GM04504 (cell line): ENCODE measurements around the gene HHAT.

Source experiments
- DNase-seq: peaks from one replicate; pipeline ENCODE4 v3.0.0-alpha.2; 2012; ENCODE audit warnings: low read depth

Gene HHAT

DNA sequence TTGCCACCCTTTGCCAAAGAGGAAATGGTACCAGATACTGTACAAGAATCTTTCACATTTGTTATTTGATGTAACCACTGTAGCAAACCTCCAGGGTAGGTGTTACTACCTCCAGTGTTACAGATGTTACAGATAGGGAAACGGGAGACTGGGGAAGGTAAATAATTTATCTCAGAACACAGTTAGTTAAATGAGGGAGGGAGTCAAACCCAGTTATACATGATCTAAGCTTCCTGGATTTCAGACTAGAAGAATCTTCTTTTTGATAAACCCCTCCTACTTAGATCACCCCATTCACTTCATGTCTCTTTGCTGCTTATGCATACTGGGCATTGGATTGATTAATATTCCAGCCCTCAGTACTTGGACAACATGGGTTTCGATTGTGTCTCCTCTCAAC, 276.4 kb downstream of the HHAT start:
- no peak for DNase-seq

DNA sequence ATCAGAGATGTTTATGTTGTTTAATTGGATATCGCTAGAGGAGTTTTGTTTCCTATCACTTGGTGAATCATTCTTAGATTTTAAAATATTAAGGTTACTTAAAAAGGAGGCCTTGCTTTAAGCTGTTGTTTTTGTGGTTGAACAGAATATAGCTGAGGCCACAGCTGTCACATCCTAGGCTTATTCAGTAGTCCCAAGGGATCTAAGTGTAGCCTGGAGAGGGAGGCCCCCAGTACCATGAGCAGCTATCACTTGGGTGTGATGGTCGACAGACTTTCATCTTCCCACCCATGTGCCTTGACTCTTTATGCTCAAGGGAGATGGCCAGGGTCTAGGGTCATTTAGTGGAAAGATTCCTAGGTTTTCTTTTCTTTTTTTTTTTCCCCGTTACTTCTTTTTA, 278.7 kb downstream of the HHAT start:
- DNase-seq: no peak

GRCh38 chr1:210608767-210609166, 280.1 kb downstream of the HHAT start:
- DNase-seq: no peak

DNA sequence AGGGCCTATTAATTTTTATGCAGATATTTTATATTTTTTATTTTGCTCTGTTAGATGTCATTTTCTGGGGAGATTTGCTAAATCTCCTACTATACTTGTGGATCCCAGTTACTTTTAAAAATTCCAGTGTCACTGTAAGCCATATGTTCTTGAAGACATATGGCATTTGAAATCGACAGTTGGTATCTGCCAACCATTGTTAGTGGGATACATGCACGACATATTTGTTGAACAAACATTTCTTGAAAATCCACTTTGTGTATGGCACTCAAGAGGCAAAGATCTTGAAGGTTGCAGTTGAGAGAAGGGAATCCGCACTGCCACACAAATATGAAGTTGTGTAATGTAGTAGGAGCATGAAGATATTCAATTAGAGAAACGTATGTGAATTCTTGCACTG, 287.7 kb downstream of the HHAT start:
- DNase-seq: no peak

DNA sequence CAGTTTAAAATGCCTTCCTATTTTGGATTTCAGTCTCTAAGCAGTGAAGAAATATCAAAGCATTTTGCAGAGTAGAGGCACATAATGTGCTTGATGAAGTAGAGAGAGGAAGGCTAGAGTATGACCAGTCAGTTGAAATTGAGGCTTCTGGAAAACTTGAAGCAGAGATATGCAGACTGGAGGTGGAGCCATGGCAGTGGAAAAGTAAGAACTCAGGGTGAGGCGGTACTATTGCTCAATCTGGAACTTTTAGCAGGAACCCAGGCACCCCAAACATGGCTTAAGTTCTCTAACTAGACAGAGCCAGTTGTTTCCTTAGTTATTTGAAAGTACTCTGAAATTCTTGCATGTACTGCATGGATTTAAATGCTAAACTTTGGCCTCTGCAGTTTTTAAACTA, 288.6 kb downstream of the HHAT start:
- no peak for DNase-seq

DNA sequence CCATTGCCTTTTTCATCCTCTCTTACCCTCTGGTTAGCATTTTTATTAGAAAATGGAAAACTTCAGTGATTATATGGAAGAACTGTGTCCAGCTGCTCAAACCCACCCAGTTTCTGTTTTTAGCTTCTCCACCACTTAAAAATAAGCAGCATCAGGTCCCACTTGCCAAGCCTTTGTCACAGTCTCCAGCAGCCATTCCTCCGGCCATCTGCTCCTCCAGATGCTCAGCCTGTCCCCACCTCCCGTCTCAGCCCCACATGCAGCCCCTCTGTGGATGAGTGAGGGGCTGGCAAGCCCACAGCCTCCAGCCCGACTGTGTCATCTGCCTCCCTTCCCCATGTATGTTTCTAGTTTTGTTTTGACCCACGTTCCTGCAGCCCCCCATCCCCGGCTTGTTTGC, 289.7 kb downstream of the HHAT start:
- no peak for DNase-seq

DNA sequence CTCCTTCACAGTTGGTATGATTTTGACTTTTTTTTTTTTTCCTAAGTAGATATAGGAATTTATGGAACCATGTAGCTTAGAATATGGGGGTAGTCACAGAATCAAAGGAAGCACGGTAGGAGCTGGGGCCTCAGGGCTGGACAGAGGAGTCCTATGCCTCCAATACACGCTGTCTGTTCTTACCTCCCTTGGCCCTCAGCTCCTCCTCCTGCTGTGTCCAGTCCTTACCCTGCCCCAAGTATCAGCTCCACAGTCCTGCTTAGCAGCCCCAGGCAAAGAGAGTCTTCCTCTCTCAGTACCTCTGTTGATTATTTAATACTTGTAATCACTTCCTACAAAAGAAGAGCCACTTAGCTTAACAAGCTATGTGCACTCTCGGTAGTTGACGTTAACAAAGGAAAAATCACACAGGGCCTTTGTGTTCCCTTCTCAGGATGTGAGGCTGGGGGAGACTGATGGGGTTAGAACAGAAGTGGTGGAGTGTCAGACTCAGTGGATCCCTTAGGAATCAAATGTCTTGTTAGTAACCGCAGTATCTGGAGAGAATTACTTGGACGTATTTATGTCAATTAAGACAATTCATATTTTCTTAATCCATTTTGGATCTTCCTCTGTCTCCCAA, 292.3 kb downstream of the HHAT start:
- no peak for DNase-seq

- no peak for DNase-seq
Measured at GRCh38 chr1:210621712-210622111, 293.0 kb downstream of the HHAT start.

DNA sequence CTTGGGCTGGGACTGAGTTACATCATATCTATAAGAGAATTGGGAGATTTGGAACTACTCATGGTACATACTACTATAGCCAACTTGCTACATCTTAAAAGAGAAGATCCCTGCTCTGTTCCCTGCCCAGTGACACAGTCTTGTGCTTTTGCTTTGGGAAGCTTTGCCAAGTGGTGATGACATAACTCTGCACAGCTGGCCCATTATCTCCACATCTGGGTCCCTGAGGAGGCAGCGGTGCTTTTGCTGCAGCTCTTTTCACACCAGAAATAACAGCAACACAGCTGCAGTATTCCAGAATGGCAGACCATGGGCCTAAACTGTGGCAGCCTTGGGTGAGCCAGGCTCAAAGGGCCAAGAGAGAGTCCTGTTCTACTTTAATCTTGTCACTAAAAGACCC, 296.0 kb downstream of the HHAT start:
- DNase-seq: no peak

DNA sequence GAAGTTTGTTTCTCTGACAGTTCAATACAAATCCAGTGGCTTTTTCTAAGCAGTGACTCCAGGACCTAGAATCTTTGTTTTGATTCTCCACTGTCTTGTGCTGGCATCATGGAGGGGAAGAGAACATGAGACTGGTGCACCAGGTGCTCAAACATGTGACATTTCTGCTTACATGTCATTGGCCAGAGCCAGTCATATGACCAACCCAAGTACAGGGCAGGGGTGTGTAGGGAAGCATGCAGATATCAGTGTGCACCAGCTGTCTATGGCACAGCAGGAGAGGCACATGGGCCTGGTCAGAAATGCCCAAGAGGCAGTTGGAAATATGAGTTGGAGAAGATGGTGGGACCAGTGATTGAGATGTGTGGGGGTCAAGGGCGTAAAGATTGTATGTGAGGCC, 297.0 kb downstream of the HHAT start:
- no peak for DNase-seq

DNA sequence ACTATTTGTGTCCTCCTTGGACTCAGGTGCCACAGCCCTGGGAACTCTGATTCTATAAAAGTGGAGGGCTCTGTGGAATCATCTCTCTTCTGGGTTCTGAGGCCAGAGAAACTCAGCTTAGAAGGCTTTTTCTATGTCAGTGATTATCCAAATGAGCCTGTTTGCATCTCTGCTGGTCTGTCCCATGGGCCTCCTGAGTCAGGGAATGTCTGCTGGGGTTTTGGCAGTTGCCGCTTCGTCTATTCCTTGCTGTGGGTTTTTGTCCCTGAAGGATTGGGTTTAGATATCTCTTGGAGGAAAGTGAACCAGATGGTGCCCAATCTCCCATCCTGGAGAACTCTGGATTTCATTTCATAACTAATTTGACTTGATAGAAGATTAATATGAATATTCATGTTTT, 297.6 kb downstream of the HHAT start:
- no peak for DNase-seq

- DNase-seq: peak; percentile 9
Measured at GRCh38 chr1:210627755-210628154, 299.1 kb downstream of the HHAT start.

DNA sequence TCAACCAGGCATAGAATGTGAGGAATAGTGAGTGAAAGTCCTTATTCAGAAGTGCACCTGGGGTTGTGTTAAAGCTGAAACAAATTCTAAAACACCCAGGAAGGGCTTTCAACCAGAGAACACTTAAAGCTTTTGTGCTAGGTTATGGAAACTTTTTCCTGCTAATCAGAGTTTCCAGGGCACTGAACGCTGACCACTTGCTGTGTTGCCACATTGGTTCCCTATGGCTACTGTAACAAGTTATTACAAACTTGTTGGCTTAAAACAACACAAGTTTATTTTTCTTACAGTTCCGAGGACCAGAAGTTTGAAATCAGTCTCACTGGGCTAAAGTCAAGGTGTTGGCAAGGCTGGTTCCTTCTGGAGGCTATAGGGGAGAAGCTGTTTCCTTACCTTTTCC, 300.6 kb downstream of the HHAT start:
- no peak for DNase-seq

DNA sequence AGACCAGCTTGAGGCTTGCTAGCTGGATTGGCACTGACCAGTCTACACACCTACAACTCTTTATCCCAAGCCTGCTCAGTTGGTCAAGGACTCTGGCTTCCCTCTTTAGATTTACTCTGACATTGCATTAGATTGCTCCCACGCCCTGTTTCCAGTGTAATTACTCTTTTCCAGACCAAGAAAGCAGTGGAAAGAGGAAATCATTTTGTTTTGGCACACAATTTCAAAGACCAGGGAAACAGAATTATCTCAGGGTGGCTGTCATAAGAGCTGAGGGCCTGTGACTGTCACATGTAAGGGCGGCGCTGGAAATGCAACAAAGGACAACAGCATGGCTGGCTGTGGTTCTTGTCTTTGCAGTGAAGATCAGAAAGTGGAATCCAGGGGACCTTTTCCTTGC, 302.7 kb downstream of the HHAT start:
- DNase-seq: no peak

DNA sequence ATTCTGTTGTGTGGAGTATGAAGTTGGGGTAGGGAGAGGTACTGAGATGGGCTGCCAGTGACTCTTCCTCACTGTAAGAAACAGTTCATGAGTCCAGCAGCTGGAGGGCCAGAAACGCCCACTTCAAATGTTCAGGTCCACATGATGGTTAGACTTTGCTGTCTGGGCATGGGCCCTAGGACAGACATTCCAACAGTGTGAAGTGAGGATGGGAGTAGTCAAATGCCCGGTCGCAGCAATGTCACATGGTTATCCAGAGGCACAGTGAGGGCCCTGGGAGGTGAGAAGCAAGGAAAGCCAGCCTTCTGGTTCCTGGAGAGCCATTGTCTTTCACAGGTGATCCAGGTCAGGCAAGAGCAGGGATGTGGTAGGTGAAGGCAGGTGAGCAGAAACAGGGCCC, 304.4 kb downstream of the HHAT start:
- DNase-seq: no peak

GRCh38 chr1:210633636-210634035, 304.9 kb downstream of the HHAT start:
- no peak for DNase-seq

DNA sequence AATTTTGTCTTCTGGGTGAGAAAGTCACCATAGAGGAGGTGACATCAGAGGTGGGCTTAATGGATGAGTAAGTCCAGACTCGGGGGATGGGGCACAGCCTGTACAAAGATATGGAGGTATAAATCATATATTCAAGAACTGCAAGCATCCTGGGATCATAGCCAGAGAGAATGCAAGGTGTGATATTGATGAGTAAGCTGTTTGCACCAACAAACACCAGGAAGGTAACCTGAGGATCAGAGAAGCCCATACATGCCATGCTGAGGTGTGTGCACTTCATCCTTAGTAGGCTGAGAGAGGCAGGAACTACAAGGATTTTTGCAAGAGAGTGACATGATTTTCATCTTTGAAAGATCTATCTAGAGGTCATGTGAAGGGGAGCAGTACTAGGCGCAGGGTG, 306.4 kb downstream of the HHAT start:
- DNase-seq: no peak

DNA sequence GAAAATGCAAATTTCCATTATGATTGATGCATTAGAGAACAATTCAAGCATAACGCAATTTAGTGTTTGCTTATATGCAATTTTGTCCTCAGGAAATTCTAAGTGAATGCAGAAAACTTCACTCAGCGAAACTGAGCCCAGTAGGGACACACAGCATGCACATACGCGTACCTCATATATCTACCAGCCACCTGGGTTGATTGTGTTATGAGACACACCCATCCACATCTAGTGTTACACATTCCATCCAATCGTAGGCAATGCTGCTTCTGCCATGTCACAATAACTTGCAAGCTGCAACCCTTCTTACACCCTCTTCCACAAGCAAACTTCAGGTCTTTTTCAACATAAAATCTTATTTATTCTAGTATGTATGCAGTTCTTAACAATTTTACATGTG, 312.9 kb downstream of the HHAT start:
- no peak for DNase-seq

- no peak for DNase-seq
Measured at GRCh38 chr1:210645582-210646257, 317.0 kb downstream of the HHAT start.

DNA sequence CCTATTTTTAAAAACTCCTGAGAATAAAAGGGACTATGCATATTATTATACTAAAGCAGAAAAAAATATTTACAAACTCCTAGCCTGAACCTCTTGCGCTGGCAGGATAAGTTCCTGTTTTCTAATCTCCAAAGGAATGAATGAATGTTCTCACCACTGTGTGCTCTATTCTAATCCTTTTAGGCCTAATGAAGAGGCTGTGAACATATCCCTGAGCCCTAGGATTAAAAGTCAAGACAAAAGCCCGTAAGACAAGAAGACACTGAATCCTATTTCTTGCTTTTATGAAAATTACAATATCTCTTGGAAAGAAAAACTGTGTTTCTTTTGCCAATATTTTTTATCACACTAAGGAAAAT, 317.5 kb downstream of the HHAT start:
- no peak for DNase-seq

DNA sequence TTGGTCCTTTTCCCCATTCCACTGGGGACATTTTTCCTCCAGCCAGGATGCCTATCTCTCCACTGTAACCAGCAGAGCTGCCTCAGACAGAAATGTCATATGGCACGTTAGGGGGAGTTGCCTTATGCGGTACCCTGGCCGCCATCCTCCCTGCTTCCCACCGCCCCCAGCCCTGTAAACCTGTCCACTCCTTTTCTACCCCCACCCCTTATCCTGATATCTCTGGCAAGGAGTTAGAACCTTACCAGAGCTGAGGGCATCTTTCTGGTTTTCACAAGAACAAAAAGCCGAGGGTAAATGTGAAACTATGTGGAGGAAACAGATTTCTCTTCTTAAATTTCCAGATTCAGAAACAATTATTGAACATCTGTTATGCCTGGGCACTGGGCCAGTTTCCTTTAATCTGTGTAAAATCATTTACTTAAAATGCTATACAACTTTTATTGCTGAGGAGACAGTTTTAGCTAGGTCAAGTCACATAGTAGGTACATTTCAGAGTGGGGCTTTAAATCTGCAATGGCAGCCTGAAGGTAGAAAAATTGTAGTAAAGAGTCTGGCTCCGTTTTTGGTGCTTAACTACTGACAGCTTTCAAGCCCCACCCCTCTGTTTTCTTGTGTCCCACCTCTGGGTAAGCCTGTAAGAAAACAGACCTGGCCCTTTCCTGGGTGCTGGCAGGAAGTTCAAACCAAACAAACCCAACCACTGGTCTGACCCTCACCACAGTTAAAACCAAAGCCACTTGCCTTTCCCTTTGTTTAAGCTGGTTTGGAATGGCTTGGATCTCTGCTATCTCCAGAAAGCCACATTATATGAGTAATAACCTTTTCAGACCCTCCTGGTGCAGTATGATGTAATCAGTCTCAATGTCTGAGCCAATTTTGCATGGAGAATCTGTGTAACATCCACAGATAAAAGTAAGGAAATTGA, 319.0 kb downstream of the HHAT start:
- peak; percentile 11 for DNase-seq

DNA sequence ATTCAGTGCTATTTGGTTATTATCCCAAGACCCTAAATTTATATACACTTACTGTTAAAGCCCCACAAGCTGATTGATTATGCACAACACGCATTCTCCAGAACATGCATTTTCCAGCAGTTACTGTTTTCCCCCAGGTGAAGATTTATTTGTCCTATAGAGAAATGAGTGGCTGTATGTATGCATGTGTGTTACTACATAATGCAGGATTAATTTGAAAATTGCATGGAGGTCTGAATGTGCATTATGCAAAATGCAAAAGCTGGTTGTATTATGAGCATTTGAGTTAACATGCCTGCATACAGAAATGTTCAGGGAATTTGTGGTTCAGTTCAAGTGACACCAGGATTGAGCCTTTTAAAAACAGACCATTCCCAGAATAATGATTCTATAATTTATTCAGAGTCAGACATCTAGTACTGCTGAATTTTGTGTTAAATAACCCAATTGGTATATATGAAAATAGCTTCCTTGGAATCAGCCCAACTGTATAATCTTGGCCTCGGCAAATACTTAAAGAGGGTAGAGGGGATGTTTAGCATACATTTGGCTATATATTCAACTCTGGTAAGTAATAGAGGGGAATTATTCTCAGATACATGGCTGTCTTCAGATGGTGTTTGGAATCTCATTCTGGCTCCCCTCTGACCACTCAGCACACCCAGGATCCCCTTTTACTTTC, 320.0 kb downstream of the HHAT start:
- no peak for DNase-seq

GRCh38 chr1:210650403-210650802, 321.7 kb downstream of the HHAT start:
- no peak for DNase-seq
